Panc1 (cell line): ENCODE results near the gene VAC14.

Source experiments
- SIN3A ChIP-seq: IDR thresholded peaks from 2 replicates; pipeline ENCODE4 v1.6.1; 2012; ENCODE audit warnings: low read depth, mild to moderate bottlenecking, low read length, moderate library complexity, borderline replicate concordance; ENCODE audit not compliant: insufficient read depth
- TF ChIP-seq, protein P1 (sequence below), 2 experiments: IDR thresholded peaks; 2 replicates each; pipeline ENCODE4 v1.6.1; 2011 to 2012; ENCODE audit warnings: low read depth in 2 of 2, control low read depth in 1 of 2, low read length in 1 of 2, mild to moderate bottlenecking in 1 of 2, moderate library complexity in 1 of 2; ENCODE audit not compliant: insufficient read depth in 1 of 2
- TF ChIP-seq, protein P2 (sequence below): fragments of 450-650 bp; IDR thresholded peaks from 2 replicates; pipeline ENCODE4 v1.5.1; 2017; ENCODE audit warnings: mild to moderate bottlenecking

DNA sequence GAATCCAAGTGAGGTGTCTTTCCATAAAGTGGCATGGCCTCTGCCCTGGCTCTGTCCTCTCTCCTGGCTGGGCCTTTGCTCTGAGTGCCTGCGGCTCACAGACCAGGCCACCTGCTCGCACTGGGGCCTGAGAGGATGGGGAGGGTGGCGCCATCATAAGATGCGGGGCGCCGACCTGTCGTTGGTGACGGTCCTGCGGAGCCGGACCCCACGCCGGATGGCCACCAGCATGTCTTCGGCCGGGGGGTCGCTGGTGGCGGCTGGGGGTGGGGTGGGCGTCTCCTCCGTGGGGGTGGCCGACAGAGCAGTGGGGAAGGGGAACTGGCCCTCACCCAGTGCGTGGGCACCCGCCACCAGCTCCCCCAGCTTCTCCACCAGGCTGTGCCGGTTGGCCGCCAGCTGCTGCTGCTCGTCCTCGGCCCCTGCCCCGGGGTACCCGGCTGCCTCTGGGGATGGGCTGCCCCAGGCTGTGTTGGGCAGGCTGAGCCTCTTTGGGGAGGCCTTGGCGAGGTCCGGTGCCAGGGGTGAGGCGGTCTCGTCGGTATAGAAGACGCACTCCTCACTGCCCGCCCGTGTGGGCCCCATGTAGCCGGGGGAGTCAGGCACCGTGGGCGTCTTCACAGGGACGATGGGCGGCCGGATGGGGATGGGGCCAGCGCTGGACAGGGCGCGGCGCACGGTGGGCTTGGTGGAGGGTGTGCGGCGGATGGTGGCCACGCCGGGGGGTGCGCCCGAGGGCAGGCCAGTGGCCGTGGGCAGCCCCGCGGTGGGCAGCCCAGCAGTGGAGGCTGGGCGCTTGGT is 137.2 kb downstream of the VAC14 start:
- TF ChIP-seq, protein P1, sequence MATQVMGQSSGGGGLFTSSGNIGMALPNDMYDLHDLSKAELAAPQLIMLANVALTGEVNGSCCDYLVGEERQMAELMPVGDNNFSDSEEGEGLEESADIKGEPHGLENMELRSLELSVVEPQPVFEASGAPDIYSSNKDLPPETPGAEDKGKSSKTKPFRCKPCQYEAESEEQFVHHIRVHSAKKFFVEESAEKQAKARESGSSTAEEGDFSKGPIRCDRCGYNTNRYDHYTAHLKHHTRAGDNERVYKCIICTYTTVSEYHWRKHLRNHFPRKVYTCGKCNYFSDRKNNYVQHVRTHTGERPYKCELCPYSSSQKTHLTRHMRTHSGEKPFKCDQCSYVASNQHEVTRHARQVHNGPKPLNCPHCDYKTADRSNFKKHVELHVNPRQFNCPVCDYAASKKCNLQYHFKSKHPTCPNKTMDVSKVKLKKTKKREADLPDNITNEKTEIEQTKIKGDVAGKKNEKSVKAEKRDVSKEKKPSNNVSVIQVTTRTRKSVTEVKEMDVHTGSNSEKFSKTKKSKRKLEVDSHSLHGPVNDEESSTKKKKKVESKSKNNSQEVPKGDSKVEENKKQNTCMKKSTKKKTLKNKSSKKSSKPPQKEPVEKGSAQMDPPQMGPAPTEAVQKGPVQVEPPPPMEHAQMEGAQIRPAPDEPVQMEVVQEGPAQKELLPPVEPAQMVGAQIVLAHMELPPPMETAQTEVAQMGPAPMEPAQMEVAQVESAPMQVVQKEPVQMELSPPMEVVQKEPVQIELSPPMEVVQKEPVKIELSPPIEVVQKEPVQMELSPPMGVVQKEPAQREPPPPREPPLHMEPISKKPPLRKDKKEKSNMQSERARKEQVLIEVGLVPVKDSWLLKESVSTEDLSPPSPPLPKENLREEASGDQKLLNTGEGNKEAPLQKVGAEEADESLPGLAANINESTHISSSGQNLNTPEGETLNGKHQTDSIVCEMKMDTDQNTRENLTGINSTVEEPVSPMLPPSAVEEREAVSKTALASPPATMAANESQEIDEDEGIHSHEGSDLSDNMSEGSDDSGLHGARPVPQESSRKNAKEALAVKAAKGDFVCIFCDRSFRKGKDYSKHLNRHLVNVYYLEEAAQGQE (IDR thresholded peaks at IDR 0.05; ENCODE audit: insufficient read depth in 1 of 2, low read depth in 2 of 2, low read length in 1 of 2): no peak
- TF ChIP-seq, protein P2, sequence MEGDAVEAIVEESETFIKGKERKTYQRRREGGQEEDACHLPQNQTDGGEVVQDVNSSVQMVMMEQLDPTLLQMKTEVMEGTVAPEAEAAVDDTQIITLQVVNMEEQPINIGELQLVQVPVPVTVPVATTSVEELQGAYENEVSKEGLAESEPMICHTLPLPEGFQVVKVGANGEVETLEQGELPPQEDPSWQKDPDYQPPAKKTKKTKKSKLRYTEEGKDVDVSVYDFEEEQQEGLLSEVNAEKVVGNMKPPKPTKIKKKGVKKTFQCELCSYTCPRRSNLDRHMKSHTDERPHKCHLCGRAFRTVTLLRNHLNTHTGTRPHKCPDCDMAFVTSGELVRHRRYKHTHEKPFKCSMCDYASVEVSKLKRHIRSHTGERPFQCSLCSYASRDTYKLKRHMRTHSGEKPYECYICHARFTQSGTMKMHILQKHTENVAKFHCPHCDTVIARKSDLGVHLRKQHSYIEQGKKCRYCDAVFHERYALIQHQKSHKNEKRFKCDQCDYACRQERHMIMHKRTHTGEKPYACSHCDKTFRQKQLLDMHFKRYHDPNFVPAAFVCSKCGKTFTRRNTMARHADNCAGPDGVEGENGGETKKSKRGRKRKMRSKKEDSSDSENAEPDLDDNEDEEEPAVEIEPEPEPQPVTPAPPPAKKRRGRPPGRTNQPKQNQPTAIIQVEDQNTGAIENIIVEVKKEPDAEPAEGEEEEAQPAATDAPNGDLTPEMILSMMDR: no peak
- no peak for TF ChIP-seq SIN3A
